H1 (cell line): Measurements from ENCODE around the gene FOXG1.

Experiments
- CBX5 ChIP-seq: fragments of 300-800, 300-1000 bp; sonication (generic); IDR thresholded peaks from 2 replicates; pipeline ENCODE4 v1.7.1; 2016; ENCODE audit warnings: antibody characterized with exemption, low read length, low read depth
- CHD2 ChIP-seq: IDR thresholded peaks from 2 replicates; pipeline ENCODE4 v1.6.1; 2012; ENCODE audit warnings: low read length, improper control_type of control experiment
- CTCF ChIP-seq, 3 experiments: IDR thresholded peaks; 1 replicate in 2 of 3; 2 replicates in 1 of 3; pipeline versions ENCODE4 v1.5.1 to v1.6.1; 2011; ENCODE audit warnings: low read length in 3 of 3, mild to moderate bottlenecking in 3 of 3, inconsistent platforms in 2 of 3, low read depth in 1 of 3, moderate library complexity in 1 of 3; ENCODE audit not compliant: insufficient read depth in 1 of 3; ENCODE audit errors: control extremely low read depth in 1 of 3
- EP300 ChIP-seq, 2 experiments: IDR thresholded peaks; 1 replicate in 1 of 2; 2 replicates in 1 of 2; pipeline ENCODE4 v1.6.1; 2011 to 2012; ENCODE audit warnings: low read depth in 2 of 2, low read length in 2 of 2, mild to moderate bottlenecking in 2 of 2, borderline replicate concordance in 1 of 2, inconsistent platforms in 1 of 2, moderate library complexity in 1 of 2
- EZH2 ChIP-seq: fragments of 200-600 bp; sonication (generic); IDR thresholded peaks from 2 replicates; pipeline ENCODE4 v1.7.1; 2012; ENCODE audit warnings: low read depth, mild to moderate bottlenecking, moderate library complexity, low read length, inconsistent platforms; ENCODE audit not compliant: severe bottlenecking
- HDAC6 ChIP-seq: IDR thresholded peaks from one replicate; pipeline ENCODE4 v1.7.1; 2012; ENCODE audit warnings: low read depth, mild to moderate bottlenecking, inconsistent platforms, low read length, moderate library complexity
- JUN ChIP-seq: IDR thresholded peaks from 2 replicates; pipeline ENCODE4 v1.6.1; 2011; ENCODE audit warnings: low read depth, mild to moderate bottlenecking, improper control_type of control experiment, low read length
- POLR2A ChIP-seq, 2 experiments: IDR thresholded peaks; 1 replicate in 1 of 2; 2 replicates in 1 of 2; pipeline ENCODE4 v1.6.1; 2011; ENCODE audit warnings: low read depth in 2 of 2, low read length in 2 of 2, mild to moderate bottlenecking in 2 of 2; ENCODE audit errors: control extremely low read depth in 1 of 2
- POLR2AphosphoS5 ChIP-seq: IDR thresholded peaks from 2 replicates; pipeline ENCODE4 v1.6.1; 2011; ENCODE audit warnings: low read depth, low read length
- RFX5 ChIP-seq: IDR thresholded peaks from 2 replicates; pipeline ENCODE4 v1.6.1; 2011; ENCODE audit warnings: low read depth, low read length, improper control_type of control experiment, borderline replicate concordance
- TCF12 ChIP-seq: IDR thresholded peaks from 2 replicates; pipeline ENCODE4 v1.6.1; 2011; ENCODE audit warnings: low read depth, mild to moderate bottlenecking, low read length
- TEAD4 ChIP-seq: IDR thresholded peaks from 2 replicates; pipeline ENCODE4 v1.6.1; 2012; ENCODE audit warnings: low read depth, low read length, inconsistent platforms, mixed read lengths
- TF ChIP-seq, protein P1 (sequence below): IDR thresholded peaks from 2 replicates; pipeline ENCODE4 v1.6.1; 2012; ENCODE audit warnings: inconsistent platforms

DNA sequence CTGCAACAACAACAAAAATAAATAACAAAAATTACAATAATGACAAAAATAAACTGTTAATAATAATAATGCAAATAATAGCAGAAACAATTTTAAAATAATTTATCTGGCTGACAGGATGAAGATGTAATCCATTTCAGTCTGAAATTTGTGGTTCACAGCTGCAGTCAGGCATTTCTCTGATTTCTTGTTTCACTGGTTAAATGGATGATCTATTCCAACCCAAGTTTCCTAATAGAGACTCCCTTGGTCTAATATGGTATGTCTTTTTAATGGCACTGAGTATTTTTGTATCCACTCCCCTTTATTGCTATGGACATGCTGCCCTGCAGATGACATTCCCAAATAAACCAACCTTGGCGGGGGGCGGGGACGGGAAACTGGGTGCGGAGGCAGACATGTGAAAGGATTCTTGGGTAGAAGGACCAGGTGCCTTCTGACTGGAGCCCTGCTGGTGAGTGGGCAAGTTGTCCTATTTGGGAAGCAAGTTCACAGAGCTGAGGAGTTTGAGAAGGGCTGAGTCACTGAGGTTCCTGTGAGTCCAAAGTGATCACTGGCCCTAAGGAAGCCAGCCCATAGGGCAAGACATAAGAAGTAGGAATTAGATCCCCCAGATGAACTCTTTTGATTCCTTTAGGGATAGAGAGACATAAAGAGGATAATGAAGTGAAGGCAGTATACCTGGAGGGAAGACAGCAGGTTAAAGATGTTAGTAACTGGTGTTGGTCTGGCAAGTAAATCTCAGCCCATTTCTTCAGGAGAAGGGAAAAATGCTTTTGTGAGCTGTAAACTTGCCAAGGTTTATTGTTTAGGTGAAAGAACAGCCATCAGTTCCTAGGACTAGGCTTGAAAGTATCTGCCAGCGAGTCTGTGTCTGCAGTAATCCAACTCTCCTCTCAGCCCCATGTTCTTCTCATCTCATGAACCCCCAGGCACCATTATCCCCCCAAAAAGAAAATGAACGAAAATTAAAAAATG, 14.5 kb downstream of the FOXG1 start:
- TF ChIP-seq HDAC6: no peak
- TF ChIP-seq JUN: no peak
- no peak for TF ChIP-seq POLR2AphosphoS5
- peak in 1 of 3 experiments; percentile 13; a peak in 1 of 4 replicates for TF ChIP-seq CTCF (IDR thresholded peaks at IDR 0.05; ENCODE audit: control extremely low read depth in 1 of 3, insufficient read depth in 1 of 3, low read depth in 1 of 3, low read length in 3 of 3)
- TF ChIP-seq, protein P1, sequence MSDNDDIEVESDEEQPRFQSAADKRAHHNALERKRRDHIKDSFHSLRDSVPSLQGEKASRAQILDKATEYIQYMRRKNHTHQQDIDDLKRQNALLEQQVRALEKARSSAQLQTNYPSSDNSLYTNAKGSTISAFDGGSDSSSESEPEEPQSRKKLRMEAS: no peak
- no peak for TF ChIP-seq POLR2A (IDR thresholded peaks at IDR 0.05; ENCODE audit: control extremely low read depth in 1 of 2, low read depth in 2 of 2, low read length in 2 of 2)
- no peak for TF ChIP-seq EP300 (IDR thresholded peaks at IDR 0.05; ENCODE audit: borderline replicate concordance in 1 of 2, low read depth in 2 of 2, low read length in 2 of 2)
- TF ChIP-seq CBX5: no peak
- no peak for TF ChIP-seq CHD2
- TF ChIP-seq RFX5: no peak
- no peak for TF ChIP-seq TEAD4
- TF ChIP-seq TCF12: no peak
- no peak for TF ChIP-seq EZH2
